GM19043 (cell line): ENCODE results near the gene CPNE2.

Source experiments
- ATAC-seq: cut with Tn5 transposase; IDR thresholded peaks from one replicate; pipeline ENCODE4 v1.9.1; 2021; ENCODE audit warnings: low read depth; ENCODE audit not compliant: unreplicated experiment

CPNE2 gene

DNA sequence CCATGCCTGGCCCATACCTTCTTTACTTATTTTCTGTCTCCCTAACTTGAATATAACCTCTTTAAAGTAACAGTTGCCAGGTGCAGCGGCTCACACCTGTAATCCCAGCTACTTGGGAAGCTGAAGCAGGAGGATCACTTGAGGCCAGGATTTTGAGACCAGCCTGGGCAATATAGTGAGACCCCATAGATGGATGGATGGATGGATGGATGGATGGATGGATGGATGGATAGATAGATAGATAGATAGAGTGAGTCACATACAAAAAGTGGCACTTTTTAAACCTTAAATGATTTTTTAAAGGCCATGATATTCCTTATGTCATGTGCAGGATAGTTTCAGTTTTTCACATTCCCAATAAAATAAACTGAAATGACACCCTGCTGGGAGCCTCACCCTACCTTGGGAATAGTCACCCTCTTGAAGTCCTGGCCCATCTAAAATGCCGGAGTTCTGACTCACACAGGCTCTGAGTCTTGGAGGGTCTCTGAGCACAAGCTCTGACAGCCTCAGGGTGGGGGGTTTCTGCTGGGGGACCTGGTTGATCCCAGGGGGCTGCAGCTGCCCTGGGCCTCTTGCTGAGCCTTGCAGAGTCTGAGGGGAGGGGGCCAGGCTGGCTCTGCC is 26.2 kb downstream of the CPNE2 start:
- no peak for ATAC-seq

DNA sequence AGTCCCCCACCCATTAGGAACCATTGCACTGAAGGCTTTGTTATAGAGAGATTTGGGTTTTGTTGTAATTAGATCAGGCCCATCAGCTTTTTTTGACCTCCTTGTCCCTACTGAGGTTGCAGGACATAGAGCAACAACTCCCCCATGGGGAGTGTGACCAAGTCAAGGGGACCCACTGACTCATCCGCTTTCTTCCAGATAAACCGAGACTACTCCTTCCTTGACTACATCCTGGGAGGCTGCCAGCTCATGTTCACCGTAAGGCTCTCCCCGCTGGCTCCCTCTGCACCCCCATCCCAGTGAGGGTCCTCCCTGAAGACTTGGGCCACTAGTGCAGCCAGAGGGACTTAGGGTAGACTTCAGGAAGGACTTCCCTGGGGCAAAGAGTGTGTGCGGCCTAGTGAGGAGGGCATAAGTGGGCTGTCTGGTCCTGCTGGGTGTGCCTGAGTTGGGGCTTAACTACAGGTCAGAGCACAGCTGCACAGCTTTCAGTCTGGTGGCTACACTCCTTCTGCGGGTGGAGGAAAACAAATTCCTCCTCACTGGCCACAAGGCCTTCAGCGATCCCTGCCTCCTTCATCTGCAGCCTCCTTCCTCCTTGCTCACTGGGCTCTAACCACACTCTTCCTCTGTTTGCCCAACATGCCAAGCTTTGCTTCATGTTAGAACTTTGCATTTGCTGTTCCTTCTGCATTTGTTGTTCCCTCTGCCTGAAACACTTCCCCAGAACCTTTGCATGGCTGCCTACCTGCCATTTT is 31.0 kb downstream of the CPNE2 start:
- no peak for ATAC-seq

DNA sequence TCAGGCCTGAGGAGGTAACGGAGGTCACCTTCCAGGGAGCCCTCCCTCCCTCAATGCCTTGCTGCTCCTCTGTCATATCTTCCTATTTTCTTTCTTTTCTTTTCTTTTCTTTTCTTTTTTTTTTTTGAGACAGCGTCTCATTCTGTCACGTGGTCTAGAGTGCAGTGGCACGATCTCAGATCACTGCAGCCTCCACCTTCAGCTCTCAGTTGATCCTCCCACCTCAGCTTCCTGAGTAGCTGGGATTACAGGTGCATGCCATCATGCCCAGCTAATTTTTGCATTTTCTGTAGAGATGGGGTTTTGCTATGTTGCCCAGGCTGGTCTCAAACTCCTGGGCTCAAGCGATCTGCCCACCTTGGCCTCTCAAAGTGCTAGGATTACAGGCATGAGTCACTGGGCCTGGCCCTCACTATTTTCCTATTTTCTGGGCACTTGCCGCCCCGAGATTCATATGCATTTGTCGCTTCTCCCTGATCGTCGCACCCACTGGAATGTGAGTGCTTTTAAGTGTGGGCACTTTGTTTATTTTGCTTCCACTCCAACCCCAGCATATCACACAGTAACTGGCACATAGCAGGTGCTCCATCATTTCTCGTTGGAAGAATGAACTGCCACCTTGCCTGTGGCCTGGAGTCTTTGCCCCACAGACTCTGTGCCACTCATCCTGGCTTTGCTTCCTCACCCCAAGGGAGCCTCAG is 31.7 kb downstream of the CPNE2 start:
- ATAC-seq: no peak

DNA sequence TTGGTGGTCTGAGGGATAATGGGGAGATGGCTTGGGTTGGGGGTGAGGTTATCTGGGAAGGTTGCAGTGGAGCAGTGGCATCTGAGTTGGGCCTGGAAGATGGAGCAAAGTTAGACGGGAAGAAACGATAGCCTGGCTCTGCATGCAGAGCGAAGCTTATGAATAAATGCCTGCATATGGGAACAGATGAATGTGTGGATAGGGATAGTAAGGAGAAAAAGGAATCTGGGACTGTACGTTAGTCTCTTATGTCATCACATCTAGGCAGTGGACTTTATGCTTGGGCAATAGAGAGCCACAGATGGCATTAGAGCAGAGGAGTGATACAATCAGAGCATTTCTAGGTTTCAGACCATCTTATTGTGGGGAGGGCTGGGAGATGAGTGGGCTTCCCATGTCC is 33.0 kb downstream of the CPNE2 start:
- ATAC-seq: no peak

DNA sequence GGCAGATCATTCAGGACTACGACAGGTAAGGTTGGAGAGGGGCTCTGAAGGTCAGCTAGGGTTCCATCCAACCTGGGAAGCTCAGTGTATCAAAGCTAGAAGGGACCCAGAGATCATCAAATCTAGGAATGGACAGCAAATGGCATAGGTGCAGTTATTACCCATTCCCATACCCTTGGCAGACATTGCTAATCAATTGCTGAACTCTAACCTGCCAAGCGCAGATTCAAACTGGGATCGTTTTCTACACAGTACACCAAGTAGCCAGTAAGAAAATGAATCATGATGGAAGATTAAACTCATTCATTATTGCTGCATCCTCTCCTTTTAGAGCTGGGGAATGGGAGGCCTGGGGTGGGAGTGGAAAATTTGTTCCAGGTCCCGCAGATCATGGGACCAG is 33.6 kb downstream of the CPNE2 start:
- ATAC-seq: no peak

DNA sequence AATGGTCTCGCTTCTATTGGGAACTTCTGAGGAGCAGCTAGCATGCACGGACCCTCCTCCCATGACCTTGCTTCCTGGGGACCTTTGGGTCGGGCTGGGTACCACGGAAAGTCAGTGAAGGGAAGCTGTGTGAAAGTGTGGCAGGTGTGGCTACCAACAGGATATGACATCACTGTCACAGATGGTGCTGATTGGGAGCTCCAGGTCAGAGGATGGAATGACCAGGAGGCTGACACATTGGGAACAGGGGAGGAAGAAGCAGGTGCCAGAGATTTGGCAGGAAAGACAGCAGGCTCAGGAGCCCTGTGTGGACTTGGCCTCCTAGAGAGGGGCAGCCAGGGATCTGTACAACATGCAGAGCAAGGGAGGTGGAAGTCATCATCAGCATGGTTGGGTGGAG is 34.0 kb downstream of the CPNE2 start:
- no peak for ATAC-seq

DNA sequence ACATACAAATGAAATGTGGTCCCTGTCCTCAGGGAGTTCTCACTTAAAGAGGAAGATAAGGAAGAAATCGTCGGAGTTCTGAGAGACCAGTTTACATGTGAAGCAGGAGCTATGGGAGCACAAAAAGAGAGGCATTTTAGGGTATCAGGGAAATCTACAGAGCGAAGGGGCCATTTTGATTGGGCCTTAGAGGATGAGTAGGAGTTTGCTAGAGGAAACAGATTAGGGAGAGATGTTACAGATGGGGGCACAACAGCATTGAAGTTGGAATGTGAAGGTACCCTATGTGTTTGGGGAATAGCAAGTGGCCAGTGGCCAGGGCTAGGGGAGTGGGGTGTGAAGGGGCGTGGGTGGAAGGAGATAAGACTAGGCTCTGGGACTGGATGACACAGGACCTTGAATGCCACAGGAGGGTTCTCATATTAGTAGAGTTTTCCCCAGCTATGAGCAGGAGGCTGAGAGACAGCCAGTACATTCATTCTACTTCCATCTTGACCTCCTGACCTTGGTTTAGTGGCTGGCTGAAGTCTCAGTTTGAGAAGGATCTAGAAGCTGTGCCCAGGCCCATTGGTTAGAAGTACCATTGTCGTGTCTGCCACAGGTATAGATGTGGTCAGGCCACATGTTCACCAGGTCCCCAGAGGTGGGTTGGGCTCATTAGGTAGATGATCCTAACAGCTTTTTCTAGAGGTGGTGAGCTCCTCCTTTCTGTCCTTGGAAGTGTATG is 34.8 kb downstream of the CPNE2 start:
- ATAC-seq: no peak

DNA sequence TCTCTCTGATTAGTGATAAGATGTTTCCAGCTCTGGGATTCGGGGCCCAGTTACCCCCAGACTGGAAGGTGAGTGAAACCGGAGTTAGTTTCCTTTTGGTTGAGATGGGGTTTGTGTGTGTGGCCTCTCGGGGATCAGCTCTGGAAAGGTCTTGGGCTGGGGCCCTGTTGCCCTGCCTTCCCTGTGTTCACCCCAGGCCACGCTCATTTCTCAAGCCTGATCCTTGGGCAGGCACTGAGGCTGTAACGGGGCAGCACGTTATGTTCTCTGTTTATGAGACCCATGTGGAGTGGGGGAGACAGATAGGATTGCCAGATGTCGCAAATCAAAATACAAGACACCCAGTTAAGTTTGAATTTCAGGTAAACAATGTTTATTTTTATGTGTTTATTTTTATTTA is 35.5 kb downstream of the CPNE2 start:
- ATAC-seq: no peak

DNA sequence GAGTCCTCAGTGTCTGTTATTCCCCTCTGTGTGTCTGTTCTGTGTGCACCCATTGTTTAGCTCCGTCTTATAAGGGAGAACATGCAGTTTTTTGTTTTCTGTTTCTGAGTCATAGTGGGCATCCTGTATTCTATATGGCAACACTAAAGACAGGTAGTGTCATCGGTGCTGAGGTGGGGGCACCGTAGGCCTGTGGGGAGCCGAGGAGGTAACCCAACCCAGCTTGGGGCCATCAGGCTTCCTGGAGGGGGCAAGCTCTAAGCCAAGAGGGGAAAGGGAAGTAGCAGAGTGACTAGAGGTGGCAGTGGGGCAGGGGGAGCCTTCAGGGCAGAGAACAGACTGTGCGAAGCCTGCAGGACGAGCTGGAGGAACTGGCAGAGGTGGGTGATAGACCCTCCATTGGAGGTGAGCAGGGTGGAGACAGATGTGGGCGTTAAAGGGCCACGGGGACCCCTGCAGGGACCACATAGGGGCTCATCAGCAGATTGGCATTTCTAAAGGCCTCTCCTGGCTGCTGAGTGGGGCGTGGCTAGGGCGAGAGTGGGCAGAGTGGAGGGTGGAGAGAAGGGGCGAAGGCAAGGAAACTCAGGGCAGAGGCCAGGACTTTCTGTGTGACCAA is 36.5 kb downstream of the CPNE2 start:
- no peak for ATAC-seq

DNA sequence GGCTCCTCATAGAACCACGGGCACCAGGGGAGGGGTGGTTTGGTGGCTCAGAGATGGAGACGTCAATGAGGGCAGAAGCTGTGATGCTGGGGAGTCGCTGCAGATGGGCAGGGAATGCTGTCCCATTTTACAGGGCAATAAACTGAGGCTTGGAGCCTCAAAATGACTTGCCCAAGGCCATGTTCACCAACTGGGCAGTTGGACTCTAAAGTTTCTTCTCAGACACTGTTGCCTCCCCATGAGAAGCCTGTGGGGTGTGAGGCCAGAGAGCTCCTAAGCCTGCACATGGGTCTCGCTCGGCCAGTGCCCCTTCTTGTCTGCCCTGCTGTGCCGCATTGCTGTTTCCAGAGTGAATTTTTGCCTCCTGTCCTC is 38.6 kb downstream of the CPNE2 start:
- no peak for ATAC-seq

DNA sequence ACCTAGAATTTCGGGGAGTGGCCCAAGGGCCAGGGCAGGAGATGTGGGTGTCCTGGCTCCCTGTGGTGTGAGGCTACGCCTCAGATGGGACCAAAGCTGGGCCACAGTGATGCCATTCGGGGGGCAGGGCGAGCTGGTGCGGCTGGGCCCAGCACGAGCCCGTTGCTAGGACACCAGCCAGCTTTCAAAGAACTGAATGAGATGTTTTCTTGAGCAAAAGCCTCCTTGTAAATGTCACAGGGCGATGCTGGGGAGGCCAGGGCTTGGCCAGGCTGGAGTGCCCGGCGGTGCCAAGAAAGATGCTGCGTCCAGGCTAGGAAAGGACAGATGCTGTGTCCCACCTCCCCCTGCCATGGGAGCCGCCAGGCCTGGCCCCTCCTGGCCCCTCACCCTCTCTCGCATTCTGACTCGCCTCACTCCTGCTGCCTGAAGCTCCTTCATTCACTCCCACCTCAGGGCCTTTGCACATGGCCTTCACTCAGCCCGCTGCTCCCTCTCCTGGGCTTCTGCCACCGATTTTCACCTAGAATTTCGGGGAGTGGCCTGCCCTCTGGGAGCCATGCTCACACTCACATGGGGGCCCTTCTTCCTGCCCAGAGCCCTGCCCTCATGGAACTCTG is 39.1 kb downstream of the CPNE2 start:
- no peak for ATAC-seq

DNA sequence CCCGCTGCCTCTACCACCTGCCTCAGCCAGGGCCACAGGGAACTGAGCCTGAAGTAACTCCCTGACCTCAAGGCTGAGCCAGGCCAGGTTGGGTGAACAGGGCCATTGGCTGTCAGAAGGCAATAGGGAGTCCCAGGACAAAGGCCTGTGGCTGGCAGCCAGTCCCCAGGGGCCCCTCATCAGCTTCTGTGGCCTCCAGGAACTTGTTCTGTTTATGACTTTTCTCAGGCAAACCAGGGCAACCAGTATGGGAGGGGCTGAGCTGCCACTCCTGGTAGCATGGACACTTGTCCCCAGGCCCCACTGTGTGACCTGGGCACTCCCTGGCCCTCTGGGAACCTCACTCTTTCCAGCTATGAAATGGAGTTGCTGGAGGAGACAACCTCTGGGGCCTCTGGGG is 40.1 kb downstream of the CPNE2 start:
- no peak for ATAC-seq

DNA sequence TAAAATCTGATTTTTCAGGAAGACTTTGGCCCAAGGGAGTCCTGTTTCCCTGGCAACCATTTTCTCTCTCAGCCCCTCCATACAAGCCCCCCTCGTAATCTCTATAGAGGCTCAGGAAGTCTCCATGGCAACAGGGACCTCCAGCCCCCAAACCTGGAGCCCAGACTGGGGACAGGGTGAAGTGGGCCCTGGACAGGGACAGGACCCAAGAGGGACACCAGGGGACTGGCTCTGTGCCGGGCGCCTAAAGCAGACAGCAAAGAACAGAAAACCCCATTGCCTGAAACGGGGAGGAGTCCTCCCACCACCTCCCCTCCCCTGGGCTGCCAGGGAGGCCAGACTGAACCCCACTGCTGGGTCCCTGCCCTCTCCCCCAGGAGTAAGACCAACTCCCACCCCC is 40.6 kb downstream of the CPNE2 start:
- ATAC-seq: no peak

DNA sequence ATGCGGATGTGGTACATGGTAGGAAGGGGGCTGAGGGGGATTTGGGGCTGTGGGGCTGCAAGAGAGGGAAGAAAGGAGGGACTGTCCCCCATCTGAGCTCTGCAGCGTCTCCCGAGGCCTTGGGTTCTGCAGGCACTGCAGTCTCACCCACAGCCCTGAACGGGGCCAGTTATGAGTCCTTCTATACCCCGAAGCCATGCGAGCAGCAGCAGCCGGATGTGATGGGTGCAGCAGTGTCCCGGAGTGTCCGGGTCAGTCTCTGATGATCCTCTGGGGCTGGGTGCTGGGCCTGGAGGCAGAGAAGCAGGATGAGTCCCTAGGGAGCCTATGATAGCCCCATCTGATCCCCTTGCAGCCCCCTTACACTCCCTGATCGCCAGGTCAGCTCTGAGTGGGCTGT is 41.5 kb downstream of the CPNE2 start:
- no peak for ATAC-seq

DNA sequence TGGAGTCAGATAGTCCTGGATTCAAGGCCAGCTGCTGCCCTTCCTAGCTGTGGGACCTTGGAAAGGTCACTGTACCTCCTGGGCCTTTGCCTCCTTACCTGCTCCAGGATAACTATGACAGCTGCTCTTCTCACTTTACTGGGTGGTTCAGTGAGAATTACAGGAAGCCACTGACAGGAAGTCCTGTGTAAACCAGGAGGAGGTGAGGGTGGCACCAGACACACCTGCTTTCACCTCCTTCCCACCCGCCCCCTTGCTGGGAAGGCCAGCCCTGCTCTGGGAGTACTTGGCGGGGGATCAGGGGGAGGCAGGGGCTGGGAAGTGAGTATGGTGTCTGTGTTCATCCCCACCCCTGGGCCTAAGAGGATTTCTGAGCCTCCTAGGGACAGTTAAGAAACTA is 42.6 kb downstream of the CPNE2 start:
- peak; percentile 49 for ATAC-seq

DNA sequence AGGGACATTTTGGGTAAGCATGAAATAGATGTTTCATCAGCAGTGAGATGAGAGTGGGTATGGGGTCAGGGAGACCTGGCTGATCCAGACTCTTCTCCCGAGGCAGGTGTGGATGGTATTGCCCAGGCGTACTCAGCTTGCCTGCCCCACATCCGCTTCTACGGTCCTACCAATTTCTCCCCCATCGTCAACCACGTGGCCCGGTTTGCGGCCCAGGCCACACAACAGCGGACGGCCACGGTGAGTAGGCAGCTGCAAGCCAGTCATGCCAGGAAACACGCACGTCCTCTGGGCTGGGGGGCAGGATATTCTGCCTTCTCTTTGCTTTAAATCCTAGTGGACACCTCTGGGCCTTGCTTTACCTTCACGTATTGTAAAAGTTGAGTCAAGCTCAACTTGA is 44.7 kb downstream of the CPNE2 start:
- ATAC-seq: no peak

DNA sequence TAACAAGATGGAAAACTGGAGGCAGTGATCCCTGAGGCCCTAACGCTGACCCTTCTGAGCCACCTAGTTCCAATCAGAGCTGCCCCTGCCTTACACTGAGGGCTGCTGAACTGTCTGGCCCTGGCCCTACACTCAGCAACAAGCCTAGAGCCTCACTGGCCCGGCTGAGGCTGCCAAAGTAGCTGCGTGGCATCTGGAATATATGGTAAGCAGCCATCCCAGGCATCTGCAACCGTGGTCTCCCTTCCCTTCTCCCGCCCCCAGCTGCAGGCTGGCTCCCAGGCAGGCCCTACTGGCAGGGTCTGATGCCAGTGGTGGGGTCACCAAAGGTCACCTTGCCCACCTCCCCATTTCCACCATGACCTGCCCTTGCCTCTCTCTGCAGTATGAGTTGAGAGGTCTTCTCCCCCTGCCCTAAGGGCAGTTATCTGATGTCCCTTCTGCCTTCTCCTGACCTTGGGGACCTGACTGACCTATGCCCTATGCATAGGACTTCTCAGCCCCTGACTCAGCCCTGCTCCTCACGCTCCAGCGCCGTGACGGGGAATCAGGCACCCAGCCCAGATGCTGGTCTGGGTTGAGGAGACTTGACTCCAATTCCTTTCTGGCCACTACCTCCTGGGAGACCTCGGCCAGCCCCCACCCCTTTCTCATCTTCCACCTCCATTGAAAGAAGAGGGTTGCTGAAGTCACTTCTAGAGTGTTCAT is 45.3 kb downstream of the CPNE2 start:
- no peak for ATAC-seq

DNA sequence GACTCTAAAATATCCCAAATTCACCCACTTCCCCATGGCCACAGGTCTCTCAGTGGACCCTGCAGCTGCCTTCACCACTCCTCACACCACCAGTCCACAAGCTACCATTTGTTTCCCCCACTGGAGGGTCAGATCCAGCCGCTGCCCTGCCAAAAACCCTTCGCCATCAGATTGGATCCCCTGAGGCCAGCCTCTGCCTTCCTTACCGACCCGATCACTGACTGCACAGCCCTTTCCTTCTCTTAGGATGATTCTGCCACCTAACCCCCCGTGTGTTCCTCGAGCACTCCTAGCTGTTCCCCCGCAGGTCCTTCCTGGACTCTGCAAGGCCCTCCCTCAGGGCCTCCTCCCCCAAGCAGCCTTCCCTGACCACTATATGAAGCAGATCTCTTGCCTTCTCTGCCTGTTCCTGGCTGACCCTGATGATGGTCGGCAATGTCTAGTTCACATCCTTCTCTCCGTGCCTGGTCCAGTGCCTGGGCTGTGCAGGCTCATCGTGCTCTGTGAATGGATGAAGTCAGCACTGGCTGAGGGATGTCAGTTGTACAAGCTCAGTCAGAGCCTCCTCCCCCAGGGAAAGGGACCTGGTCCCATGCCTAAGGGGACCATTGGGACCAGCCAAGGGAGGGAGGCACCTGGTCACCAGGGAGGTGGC is 46.0 kb downstream of the CPNE2 start:
- ATAC-seq: no peak

DNA sequence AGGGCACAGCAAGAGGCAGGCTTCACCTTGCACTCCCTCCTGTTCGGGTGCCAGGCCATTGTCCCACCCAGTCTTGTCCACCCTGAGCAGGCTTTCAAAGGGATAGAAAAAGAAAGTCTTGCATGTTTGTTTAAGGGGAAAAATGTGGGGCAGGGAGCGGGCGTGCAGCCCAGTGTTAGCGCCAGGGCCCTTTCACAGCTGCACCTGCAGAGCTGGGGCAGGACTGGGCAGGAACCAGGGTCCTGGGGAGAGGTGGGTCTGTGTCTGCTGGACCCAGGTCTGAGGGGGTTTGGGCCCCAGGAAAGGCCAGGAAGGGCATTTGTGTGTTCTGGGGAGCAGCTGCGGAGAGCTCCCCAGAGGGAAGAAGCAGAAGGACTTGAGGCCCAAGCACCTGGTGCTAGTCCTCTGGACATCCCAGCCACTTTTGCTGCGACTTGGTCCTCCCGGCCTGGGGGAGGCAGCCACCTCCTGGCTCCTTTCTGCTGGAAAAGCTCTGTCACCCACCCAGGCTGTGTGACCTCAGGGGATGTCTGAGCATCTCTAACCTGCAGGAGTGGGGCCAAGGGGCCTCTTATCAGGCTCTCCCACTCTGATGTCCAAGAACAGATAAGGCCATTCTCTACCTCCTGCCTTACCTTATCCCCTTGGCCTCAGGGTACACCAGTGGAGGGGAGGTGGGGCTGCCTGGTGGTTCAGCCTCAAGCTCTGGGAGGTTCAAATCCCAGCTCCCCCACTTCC is 48.7 kb downstream of the CPNE2 start:
- ATAC-seq: no peak
